ENCODE results near the gene ZFP28.
A peak's percentile ranks its signal among the peaks of the same experiment; 100 is the strongest.

ZFP28 gene

GRCh38 chr19:56538761-56539263, at the start of gene ZFP28:
Gene ZFP28, plus strand, starts transcription at chr19:56538948. Its CDS starts 71 bp downstream, at chr19:56539019.
- no peak for DNase-seq (ENCODE audit: low spot score)

- DNase-seq (ENCODE audit: low spot score) = no peak
Measured at GRCh38 chr19:56491399-56491798, 47.3 kb upstream of the ZFP28 start.

GRCh38 chr19:56504581-56504980, 34.2 kb upstream of the ZFP28 start:
- no peak for DNase-seq (ENCODE audit: low spot score)

GRCh38 chr19:56507446-56508289, 31.1 kb upstream of the ZFP28 start, which contains the start of gene ZNF471:
Gene ZNF471, plus strand, starts transcription at chr19:56507855. Its CDS starts 3,717 bp downstream, at chr19:56511572.
- DNase-seq (ENCODE audit: low spot score) = peak; percentile 38

GRCh38 chr19:56508290-56508778, 30.4 kb upstream of the ZFP28 start:
- no peak for DNase-seq (ENCODE audit: low spot score)

GRCh38 chr19:56525214-56525860, 13.4 kb upstream of the ZFP28 start:
- DNase-seq (ENCODE audit: low spot score) = no peak

GRCh38 chr19:56537442-56537841, 1.3 kb upstream of the ZFP28 start:
- DNase-seq (ENCODE audit: low spot score) = no peak

GRCh38 chr19:56538254-56538760, 441 bp upstream of the ZFP28 start:
- DNase-seq (ENCODE audit: low spot score) = no peak

GRCh38 chr19:56543776-56544175, 5.0 kb downstream of the ZFP28 start:
- no peak for DNase-seq (ENCODE audit: low spot score)

- no peak for DNase-seq (ENCODE audit: low spot score)
Measured at GRCh38 chr19:56547535-56547934, 8.8 kb downstream of the ZFP28 start.

- no peak for DNase-seq (ENCODE audit: low spot score)
Measured at GRCh38 chr19:56554272-56554869, 15.6 kb downstream of the ZFP28 start.

- no peak for DNase-seq (ENCODE audit: low spot score)
Measured at GRCh38 chr19:56562766-56563165, 24.0 kb downstream of the ZFP28 start.

- no peak for DNase-seq (ENCODE audit: low spot score)
Measured at GRCh38 chr19:56566904-56567273, 28.1 kb downstream of the ZFP28 start.

GRCh38 chr19:56567274-56568120, 28.7 kb downstream of the ZFP28 start, which contains the start of gene ZNF470:
Gene ZNF470, plus strand, starts transcription at chr19:56567468. Its CDS starts 2,844 bp downstream, at chr19:56570312.
- peak; percentile 65 for DNase-seq (ENCODE audit: low spot score)

GRCh38 chr19:56572589-56572988, 33.8 kb downstream of the ZFP28 start:
- DNase-seq (ENCODE audit: low spot score) = no peak

GRCh38 chr19:56573914-56574313, 35.2 kb downstream of the ZFP28 start:
- DNase-seq (ENCODE audit: low spot score) = no peak

GRCh38 chr19:56577719-56578602, 39.2 kb downstream of the ZFP28 start:
- no peak for DNase-seq (ENCODE audit: low spot score)

GRCh38 chr19:56594446-56594782, 55.7 kb downstream of the ZFP28 start:
- DNase-seq (ENCODE audit: low spot score) = no peak

- peak; percentile 38 for DNase-seq (ENCODE audit: low spot score)
Measured at GRCh38 chr19:56594783-56595547, 56.2 kb downstream of the ZFP28 start, which contains the start of gene ZNF71. Gene ZNF71, plus strand, starts transcription at chr19:56595302. Its CDS starts 6,257 bp downstream, at chr19:56601559.

GRCh38 chr19:56595548-56595899, 56.8 kb downstream of the ZFP28 start:
- no peak for DNase-seq (ENCODE audit: low spot score)

All from hematopoietic multipotent progenitor cell treated with erythropoietin and hydrocortisone succinate and interleukin-3 and kit ligand, for 15 days (in vitro differentiated cells).